SJSA1 (cell line): ENCODE data around the gene NADK. TPM values are rescaled to one million over a fixed set of nuclear protein-coding genes. Genes with fewer than 3 reads are reported as not detected.
"Not testable (repeated sequence)": the region's sequence is repeated elsewhere in the genome, so short reads cannot be mapped to it uniquely, and the experiment has no call there.

ENCODE experiments used
- DNase-seq, 2 experiments: peaks; one replicate each; pipeline ENCODE4 v3.0.0-alpha.2; 2015 to 2020; ENCODE audit warnings: low spot score in 2 of 2, low read depth in 1 of 2
- H3K27ac ChIP-seq: fragments of 250-450 bp; sonication (Bioruptor Pico); 2 replicates; pipeline ENCODE4 v1.5.1; 2020; ENCODE audit warnings: mild to moderate bottlenecking, moderate library complexity
- H3K27me3 ChIP-seq: fragments of 250-450 bp; sonication (Bioruptor Pico); replicated peaks from 2 replicates; pipeline ENCODE4 v1.5.1; 2020; ENCODE audit warnings: mild to moderate bottlenecking, moderate library complexity
- H3K36me3 ChIP-seq: fragments of 250-450 bp; sonication (Bioruptor Pico); 2 replicates; pipeline ENCODE4 v1.5.1; 2020; ENCODE audit warnings: mild to moderate bottlenecking
- H3K4me1 ChIP-seq: fragments of 250-450 bp; sonication (Bioruptor Pico); replicated peaks from 2 replicates; pipeline ENCODE4 v1.6.1; 2021; ENCODE audit warnings: mild to moderate bottlenecking
- H3K4me3 ChIP-seq: fragments of 250-450 bp; sonication (Bioruptor Pico); 2 replicates; pipeline ENCODE4 v1.5.1; 2020; ENCODE audit warnings: mild to moderate bottlenecking
- H3K9me3 ChIP-seq: fragments of 250-450 bp; sonication (Bioruptor Pico); replicated peaks from 2 replicates; pipeline ENCODE4 v1.5.1; 2020; ENCODE audit warnings: mild to moderate bottlenecking
- total RNA-seq: library from RNA; depleted of rRNA; stranded (reverse); fragments of >200 nt; shearing (Covaris generic); gene quantifications from 2 replicates; pipeline ENCODE4 v1.2.3, GENCODE V29; 2014

The NADK gene
- total RNA-seq, 1 experiment from 2014 or later: 50.4 TPM

- not testable (repeated sequence) for H3K4me3 ChIP-seq, H3K27me3 ChIP-seq, H3K36me3 ChIP-seq, H3K27ac ChIP-seq, H3K9me3 ChIP-seq, DNase-seq
- H3K4me1 ChIP-seq: peaks cover 13% of the 10 kb centered on the region
These were observed 40.3 kb downstream of the NADK start for GRCh38 chr1:1737675-1738590.

- no peaks in the 10 kb centered on the region for H3K27me3 ChIP-seq
- H3K27ac ChIP-seq: no peak overlapping the region
- H3K4me1 ChIP-seq: peaks cover 18% of the 10 kb centered on the region
- no peak for DNase-seq
- H3K9me3 ChIP-seq: no peaks in the 10 kb centered on the region
- peaks cover 15% of the 10 kb centered on the region for H3K36me3 ChIP-seq
- H3K4me3 ChIP-seq: no peak overlapping the region
These were observed 45.9 kb downstream of the NADK start for GRCh38 chr1:1732381-1732780.

- Histone ChIP-seq H3K36me3 (peaks cover 15% of the 10 kb centered on the region), H3K4me1 (peaks cover 18% of the 10 kb centered on the region), H3K9me3 (no peaks in the 10 kb centered on the region), H3K27ac (no peak overlapping the region), H3K4me3 (no peak overlapping the region), H3K27me3 (no peaks in the 10 kb centered on the region)
- no peak for DNase-seq
These were observed 47.4 kb downstream of the NADK start for GRCh38 chr1:1730870-1731269.

GRCh38 chr1:1730230-1730629, 48.0 kb downstream of the NADK start:
- peaks cover 18% of the 10 kb centered on the region for H3K4me1 ChIP-seq
- not testable (repeated sequence) for H3K9me3 ChIP-seq, DNase-seq, H3K27ac ChIP-seq, H3K27me3 ChIP-seq, H3K4me3 ChIP-seq
- peaks cover 15% of the 10 kb centered on the region for H3K36me3 ChIP-seq

GRCh38 chr1:1729116-1729816, 49.0 kb downstream of the NADK start:
- not testable (repeated sequence) for H3K4me3 ChIP-seq, H3K27me3 ChIP-seq, H3K9me3 ChIP-seq
- Histone ChIP-seq H3K4me1 (peaks cover 18% of the 10 kb centered on the region), H3K27ac (peak overlapping the region; percentile 77), H3K36me3 (peaks cover 15% of the 10 kb centered on the region)
- DNase-seq: peak; percentile 45 to 64

GRCh38 chr1:1728308-1729005, 49.8 kb downstream of the NADK start:
- H3K4me3 ChIP-seq, H3K9me3 ChIP-seq, H3K27me3 ChIP-seq: not testable (repeated sequence)
- peak; percentile 62 to 72 for DNase-seq
- peak overlapping the region; percentile 77 for H3K27ac ChIP-seq
- peaks cover 18% of the 10 kb centered on the region for H3K4me1 ChIP-seq
- H3K36me3 ChIP-seq: peaks cover 15% of the 10 kb centered on the region

- DNase-seq, H3K27ac ChIP-seq, H3K27me3 ChIP-seq, H3K9me3 ChIP-seq, H3K36me3 ChIP-seq, H3K4me3 ChIP-seq: not testable (repeated sequence)
- H3K4me1 ChIP-seq: peaks cover 18% of the 10 kb centered on the region
These were observed 51.1 kb downstream of the NADK start for GRCh38 chr1:1727131-1727651.

GRCh38 chr1:1726088-1726487, 52.2 kb downstream of the NADK start:
- H3K4me1 ChIP-seq: peaks cover 18% of the 10 kb centered on the region
- H3K36me3 ChIP-seq, DNase-seq, H3K9me3 ChIP-seq, H3K4me3 ChIP-seq, H3K27me3 ChIP-seq, H3K27ac ChIP-seq: not testable (repeated sequence)

- peak; percentile 96 to 100 for DNase-seq
- H3K4me3 ChIP-seq: peak within 1 kb of the TSS; percentile 80
- H3K4me1 ChIP-seq, H3K9me3 ChIP-seq, H3K27me3 ChIP-seq: not testable (repeated sequence)
- H3K27ac ChIP-seq: peak within 1 kb of the TSS; percentile 76
- H3K36me3 ChIP-seq: peaks cover 16% of the 10 kb centered on the region
These were observed 54.0 kb downstream of the NADK start, which contains the start of gene CDK11A for GRCh38 chr1:1724035-1724864. CDK11A (minus strand) TSS chr1:1724357; CDS start chr1:1722818, 1,539 bp downstream.

- no peak for DNase-seq
- H3K9me3 ChIP-seq: no peaks in the 10 kb centered on the region
- no peak overlapping the region for H3K27ac ChIP-seq
- no peaks in the 10 kb centered on the region for H3K4me1 ChIP-seq
- no peaks in the 10 kb centered on the region for H3K27me3 ChIP-seq
- no peak overlapping the region for H3K4me3 ChIP-seq
- peaks cover 26% of the 10 kb centered on the region for H3K36me3 ChIP-seq
These were observed 57.1 kb downstream of the NADK start for GRCh38 chr1:1721201-1721600.

- not testable (repeated sequence) for H3K4me3 ChIP-seq, DNase-seq, H3K4me1 ChIP-seq, H3K27ac ChIP-seq, H3K9me3 ChIP-seq, H3K27me3 ChIP-seq
- peaks cover 21% of the 10 kb centered on the region for H3K36me3 ChIP-seq
These were observed 63.0 kb downstream of the NADK start for GRCh38 chr1:1715109-1715883.

- H3K27ac ChIP-seq, H3K9me3 ChIP-seq, H3K36me3 ChIP-seq, H3K4me3 ChIP-seq, H3K27me3 ChIP-seq, DNase-seq, H3K4me1 ChIP-seq: not testable (repeated sequence)
These were observed 70.4 kb downstream of the NADK start for GRCh38 chr1:1707897-1708296.
